Measurements from ENCODE around the gene SNW1.

- no peak for TF ChIP-seq CTCF (conservative IDR thresholded peaks at IDR 0.05 in 1 of 2, IDR thresholded peaks at IDR 0.05 in 1 of 2; ENCODE audit: low read depth in 1 of 2, low read length in 2 of 2)
- no peak for TF ChIP-seq EZH2 (IDR thresholded peaks at IDR 0.05; ENCODE audit: low read length, missing control alignments)
These were observed 29.7 kb upstream of the SNW1 start for GRCh38 chr14:77790566-77791224.

Measured in fibroblast of lung (primary cell).